GM21390 (cell line): Measurements from ENCODE around the gene A2ML1.
"Not testable (repeated sequence)": the region's sequence is repeated elsewhere in the genome, so short reads cannot be mapped to it uniquely, and the experiment has no call there.

Experiments
- ATAC-seq: cut with Tn5 transposase; IDR thresholded peaks from one replicate; pipeline ENCODE4 v1.9.1; 2021; ENCODE audit not compliant: unreplicated experiment

Gene A2ML1

GRCh38 chr12:8847435-8847834, 25.0 kb downstream of the A2ML1 start:
- no peak for ATAC-seq

GRCh38 chr12:8849876-8850275, 27.5 kb downstream of the A2ML1 start:
- no peak for ATAC-seq

- no peak for ATAC-seq
These were observed 29.7 kb downstream of the A2ML1 start for GRCh38 chr12:8852119-8852518.

GRCh38 chr12:8855891-8856290, 33.5 kb downstream of the A2ML1 start:
- ATAC-seq = no peak

- not testable (repeated sequence) for ATAC-seq
These were observed 37.0 kb downstream of the A2ML1 start for GRCh38 chr12:8859448-8859847.

- no peak for ATAC-seq
These were observed 37.9 kb downstream of the A2ML1 start for GRCh38 chr12:8860165-8860961.

- ATAC-seq = no peak
These were observed 44.0 kb downstream of the A2ML1 start for GRCh38 chr12:8866429-8866828.

- no peak for ATAC-seq
These were observed 44.6 kb downstream of the A2ML1 start for GRCh38 chr12:8867009-8867408.

- ATAC-seq = no peak
These were observed 45.4 kb downstream of the A2ML1 start for GRCh38 chr12:8867786-8868185.

- no peak for ATAC-seq
These were observed 48.2 kb downstream of the A2ML1 start for GRCh38 chr12:8870586-8870985.

GRCh38 chr12:8871068-8871467, 48.6 kb downstream of the A2ML1 start:
- no peak for ATAC-seq

- ATAC-seq = no peak
These were observed 54.5 kb downstream of the A2ML1 start for GRCh38 chr12:8876887-8877286.

- no peak for ATAC-seq
These were observed 64.3 kb downstream of the A2ML1 start for GRCh38 chr12:8886502-8887284.

- ATAC-seq = no peak
These were observed 64.9 kb downstream of the A2ML1 start for GRCh38 chr12:8887285-8887715.

GRCh38 chr12:8890313-8891085, 68.1 kb downstream of the A2ML1 start:
- no peak for ATAC-seq

GRCh38 chr12:8891976-8892375, 69.6 kb downstream of the A2ML1 start:
- no peak for ATAC-seq

- ATAC-seq = no peak
These were observed 72.0 kb downstream of the A2ML1 start for GRCh38 chr12:8894378-8894777.

- no peak for ATAC-seq
These were observed 72.6 kb downstream of the A2ML1 start for GRCh38 chr12:8894986-8895385.

GRCh38 chr12:8897081-8897480, 74.7 kb downstream of the A2ML1 start:
- ATAC-seq = no peak

GRCh38 chr12:8899830-8900229, 77.4 kb downstream of the A2ML1 start:
- no peak for ATAC-seq

- ATAC-seq = not testable (repeated sequence)
These were observed 80.3 kb downstream of the A2ML1 start for GRCh38 chr12:8902703-8903102.
